NOMO-1 treated with dmso at 0.1 percent for 144 hours (cell line): Measurements from ENCODE around the gene OR11G2.
"Not testable (repeated sequence)": the region's sequence is repeated elsewhere in the genome, so short reads cannot be mapped to it uniquely, and the experiment has no call there.

Source experiments
- DNase-seq: peaks from one replicate; lab custom pipeline; 2025; ENCODE audit not compliant: unreplicated experiment; lab: John Stamatoyannopoulos, UW

OR11G2 gene

DNA sequence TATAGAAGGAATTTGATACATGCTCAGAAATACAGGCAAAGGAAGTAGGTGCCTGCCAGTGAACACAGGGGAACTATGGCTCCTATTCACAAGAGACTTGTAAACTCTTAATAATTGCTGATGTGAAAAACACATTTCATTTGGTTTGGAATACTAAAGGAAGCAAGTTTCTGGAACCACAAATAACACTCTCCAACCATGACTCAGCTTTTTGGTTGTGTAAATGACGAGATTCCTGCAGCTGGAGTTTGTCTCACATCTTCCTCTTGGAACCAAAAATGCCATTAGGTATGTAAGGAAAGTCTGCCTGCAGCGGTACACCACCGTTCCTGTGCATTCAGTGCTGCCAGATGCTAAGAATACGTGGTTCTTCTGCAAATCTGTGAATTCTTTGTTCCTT is 28.3 kb downstream of the OR11G2 start:
- no peak for DNase-seq

DNA sequence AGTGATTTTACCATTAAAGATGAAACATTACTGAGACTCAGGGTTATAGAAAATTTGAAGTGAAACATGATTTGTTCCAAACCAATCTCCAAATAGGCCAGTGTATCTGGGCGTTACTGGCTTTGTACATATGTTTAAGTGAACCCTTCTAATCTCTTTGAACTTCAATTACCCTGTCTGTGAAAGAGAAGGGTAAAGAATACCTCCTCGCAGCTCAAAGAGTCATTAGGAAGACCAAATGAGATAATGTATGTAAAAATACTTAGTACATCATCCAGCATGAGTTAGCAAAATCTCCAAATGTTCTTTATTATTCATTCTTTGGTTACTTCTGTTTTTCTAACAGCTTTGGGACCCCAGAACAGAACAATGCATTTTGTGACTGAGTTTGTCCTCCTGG is 32.7 kb downstream of the OR11G2 start, which contains the start of gene OR11H6:
Gene OR11H6, plus strand, starts transcription at position 301 of the 400 bp plus-strand sequence. Its CDS starts 0 bp downstream, at position 301.
- DNase-seq, result no peak

- DNase-seq, result no peak
Measured at GRCh38 chr14:20228681-20229080, 38.0 kb downstream of the OR11G2 start, which contains the start of gene OR11H7. Gene OR11H7, plus strand, starts transcription at chr14:20228981.

DNA sequence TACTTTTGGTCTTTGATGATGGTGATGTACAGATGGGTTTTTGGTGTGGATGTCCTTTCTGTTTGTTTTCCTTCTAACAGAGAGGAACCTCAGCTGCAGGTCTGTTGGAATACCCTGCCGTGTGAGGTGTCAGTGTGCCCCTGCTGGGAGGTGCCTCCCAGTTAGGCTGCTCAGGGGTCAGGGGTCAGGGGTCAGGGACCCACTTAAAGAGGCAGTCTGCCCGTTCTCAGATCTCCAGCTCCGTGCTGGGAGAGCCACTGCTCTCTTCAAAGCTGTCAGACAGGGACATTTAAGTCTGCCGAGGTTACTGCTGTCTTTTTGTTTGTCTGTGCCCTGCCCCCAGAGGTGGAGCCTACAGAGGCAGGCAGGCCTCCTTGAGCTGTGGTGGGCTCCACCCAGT is 44.7 kb downstream of the OR11G2 start:
- not testable (repeated sequence) for DNase-seq

DNA sequence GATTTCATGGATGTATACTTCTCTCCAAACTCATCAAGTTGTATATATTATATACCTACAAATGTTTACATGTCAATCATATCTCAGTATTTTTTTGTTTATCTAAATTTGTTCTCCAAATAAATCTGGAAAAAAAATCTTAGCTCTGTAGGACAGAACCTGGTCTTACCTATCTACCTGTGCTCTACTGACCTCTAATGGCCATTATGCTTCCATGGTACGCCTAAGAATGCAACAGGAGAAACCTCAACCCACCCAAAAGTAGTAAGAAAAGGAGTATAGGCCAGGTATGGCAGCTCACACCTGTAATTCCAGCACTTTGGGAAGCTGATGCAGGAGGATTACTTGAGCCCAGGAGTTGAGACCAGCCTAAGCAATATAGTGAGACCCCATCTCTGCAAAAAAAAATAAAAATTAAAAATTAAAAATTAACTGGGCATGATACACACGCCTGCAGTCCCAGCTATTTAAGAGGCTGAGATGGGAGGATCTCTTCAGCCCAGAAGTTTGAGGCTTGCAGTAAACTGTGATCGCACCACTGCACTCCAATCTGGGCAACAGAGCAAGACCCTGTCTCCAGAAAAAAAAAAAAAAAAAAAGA is 57.0 kb downstream of the OR11G2 start:
- no peak for DNase-seq
